AG04450 (cell line): Measurements from ENCODE around the gene CACNB4. TPM values are rescaled to one million over a fixed set of nuclear protein-coding genes. Genes with fewer than 3 reads are reported as not detected.

Experiments
- CTCF ChIA-PET: fragments of 300-600, 350-600 bp; formaldehyde crosslinking; extraction: SDS; loops from one replicate; lab custom pipeline; 2022; ENCODE audit warnings: antibody characterized with exemption, inconsistent platforms; lab: Charles Lee
- POLR2A ChIA-PET: fragments of 350-600 bp; formaldehyde crosslinking; extraction: SDS; loops from one replicate; lab custom pipeline; 2021; ENCODE audit warnings: antibody characterized with exemption, inconsistent platforms; lab: Yijun Ruan, JAX
- DNase-seq: peaks from one replicate; pipeline ENCODE4 v3.0.0-alpha.2; 2011; ENCODE audit warnings: low read depth, low spot score
- H3K27ac ChIP-seq: one replicate; pipeline ENCODE4 v1.5.1; 2012; ENCODE audit warnings: low read depth, low read length, control low read depth
- H3K27me3 ChIP-seq: one replicate; pipeline ENCODE4 v1.6.0; 2012; ENCODE audit warnings: low read length; ENCODE audit not compliant: control insufficient read depth, insufficient read depth
- H3K4me3 ChIP-seq: 2 replicates; pipeline ENCODE4 v1.5.1; 2011; ENCODE audit warnings: mild to moderate bottlenecking, low read depth, low read length, control low read depth
- H3K9me3 ChIP-seq: 2 replicates; pipeline ENCODE4 v1.5.1; 2012; ENCODE audit warnings: low read length; ENCODE audit not compliant: control insufficient read depth, insufficient read depth
- CTCF ChIP-seq: IDR thresholded peaks from 2 replicates; pipeline ENCODE4 v1.5.1; 2011; ENCODE audit warnings: low read depth, low read length, control low read depth, inconsistent platforms
- polyA plus RNA-seq: library from polyadenylated mRNA; depleted of rRNA; stranded (reverse); fragments of >200 nt; gene quantifications from 2 replicates; pipeline ENCODE4 v1.2.3, GENCODE V29; 2011

Gene CACNB4
- polyA plus RNA-seq, 1 experiment, result 0.22 TPM

DNA sequence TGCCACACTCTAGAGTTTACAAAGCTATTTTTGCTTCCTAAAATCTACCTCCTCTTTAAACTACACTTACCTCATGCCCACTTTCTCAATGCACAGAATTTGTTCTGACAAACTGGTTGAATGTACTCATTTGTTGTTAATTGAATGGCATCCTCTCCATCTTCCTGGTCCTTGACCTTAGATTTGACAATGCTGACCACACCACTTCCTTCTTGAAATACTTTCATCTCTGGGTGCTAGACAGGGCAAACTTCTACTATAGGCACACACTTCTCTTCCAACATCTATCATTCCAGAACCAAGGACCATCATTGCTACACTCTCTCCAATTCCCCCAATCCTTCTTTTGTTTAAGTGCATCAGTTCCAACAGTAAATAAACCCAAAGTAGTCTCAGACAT lies 292.9 kb downstream of the CACNB4 start:
- Histone ChIP-seq H3K27me3 (no peaks in the 10 kb centered on the region), H3K27ac (no peak overlapping the region), H3K4me3 (no peak overlapping the region), H3K9me3 (no peaks in the 10 kb centered on the region)
- POLR2A ChIA-PET, result no interaction called here
- no peak for TF ChIP-seq CTCF
- no peak for DNase-seq
- CTCF ChIA-PET, result interaction anchor here (0.6 to 3.5 kb wide), 5 partner anchors 11 to 1073 kb away, joined by 3 to 11 read pairs (median 7); no protein-coding TSS in a partner anchor

DNA sequence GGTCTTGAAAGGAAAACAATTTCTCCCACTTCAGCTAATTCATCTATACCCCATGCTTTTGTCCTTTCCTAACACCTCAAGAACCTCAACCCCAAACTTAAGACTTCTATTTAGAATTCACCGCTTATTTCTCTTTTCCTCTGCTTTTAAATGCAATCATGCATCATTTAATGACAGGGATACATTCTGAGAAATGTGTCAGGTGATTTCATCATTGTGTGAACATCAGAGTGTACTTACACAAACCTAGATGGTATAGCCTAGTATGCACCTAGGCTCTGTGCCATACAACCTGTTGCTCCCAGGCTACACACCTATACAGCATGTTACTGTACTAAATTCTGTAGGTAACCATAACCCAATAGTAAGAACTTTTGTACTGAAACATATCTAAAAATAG lies 293.5 kb downstream of the CACNB4 start:
- no peaks in the 10 kb centered on the region for H3K27me3 ChIP-seq
- no peak for DNase-seq
- ChIA-PET POLR2A (no interaction called here), CTCF (interaction anchor here (3.5 kb wide), 1 partner anchor 12 kb away, joined by 11 read pairs; no protein-coding TSS in a partner anchor)
- no peak overlapping the region for H3K4me3 ChIP-seq
- H3K27ac ChIP-seq, result no peak overlapping the region
- TF ChIP-seq CTCF, result no peak
- no peaks in the 10 kb centered on the region for H3K9me3 ChIP-seq

DNA sequence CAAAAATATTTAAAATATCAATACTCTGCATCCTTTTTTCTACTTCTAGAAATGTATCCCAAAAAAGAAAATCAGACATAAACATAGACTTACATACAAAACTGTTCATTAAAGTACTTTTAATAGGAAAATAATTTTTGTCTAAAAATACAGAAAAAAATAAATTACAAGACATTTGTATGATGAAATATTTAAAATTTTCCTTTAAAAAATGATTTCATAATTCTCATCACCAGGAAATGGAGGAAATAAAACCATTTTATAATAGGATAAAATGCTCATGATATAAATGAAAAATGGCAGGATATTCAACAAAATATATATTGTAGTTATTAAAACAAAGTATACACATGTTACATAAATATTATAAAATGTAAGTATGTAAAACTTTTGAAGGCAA lies 295.0 kb downstream of the CACNB4 start:
- TF ChIP-seq CTCF, result no peak
- DNase-seq, result no peak
- H3K27ac ChIP-seq, result no peak overlapping the region
- no peaks in the 10 kb centered on the region for H3K27me3 ChIP-seq
- POLR2A ChIA-PET, result no interaction called here
- H3K4me3 ChIP-seq, result no peak overlapping the region
- CTCF ChIA-PET, result no interaction called here
- H3K9me3 ChIP-seq, result no peaks in the 10 kb centered on the region

GRCh38 chr2:151802315-151802714 lies 296.5 kb downstream of the CACNB4 start:
- CTCF ChIA-PET, result no interaction called here
- Histone ChIP-seq H3K27ac (no peak overlapping the region), H3K27me3 (no peaks in the 10 kb centered on the region), H3K9me3 (no peaks in the 10 kb centered on the region), H3K4me3 (no peak overlapping the region)
- POLR2A ChIA-PET, result no interaction called here
- DNase-seq, result no peak
- no peak for TF ChIP-seq CTCF

DNA sequence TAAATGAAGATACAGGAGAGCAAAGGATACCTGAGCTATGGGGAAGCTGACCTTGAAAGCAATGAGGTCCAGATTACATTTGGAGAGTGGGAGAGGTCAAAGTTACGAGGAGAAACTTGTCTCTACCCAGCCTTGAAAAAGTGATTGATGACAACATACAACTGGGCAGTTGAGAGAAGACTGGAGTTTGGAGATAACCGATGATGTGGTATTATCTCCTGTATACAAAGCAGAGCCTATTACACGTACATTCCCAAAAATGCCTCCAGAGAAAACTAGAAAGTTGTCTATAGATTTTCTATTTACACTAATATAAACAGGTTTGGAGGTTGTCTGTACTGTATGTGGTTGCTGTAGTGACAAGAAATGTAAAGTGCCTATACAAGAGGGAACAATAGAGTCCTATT lies 299.0 kb downstream of the CACNB4 start:
- TF ChIP-seq CTCF, result no peak
- no peak overlapping the region for H3K27ac ChIP-seq
- ChIA-PET POLR2A (no interaction called here), CTCF (interaction anchor here (1.5 kb wide), 1 partner anchor 11 kb away, joined by 3 read pairs; no protein-coding TSS in a partner anchor)
- H3K27me3 ChIP-seq, result no peaks in the 10 kb centered on the region
- no peak for DNase-seq
- no peaks in the 10 kb centered on the region for H3K9me3 ChIP-seq
- H3K4me3 ChIP-seq, result no peak overlapping the region
